H9 (cell line): ENCODE data around the gene MRC2. TPM values are rescaled to one million over a fixed set of nuclear protein-coding genes. Genes with fewer than 3 reads are reported as not detected.

Experiments
- DNase-seq: peaks from one replicate; pipeline ENCODE4 v3.0.0-alpha.2; 2017
- H2AFZ ChIP-seq: one replicate; pipeline ENCODE4 v1.6.1; 2013; ENCODE audit warnings: mild to moderate bottlenecking, low read length, control low read depth, moderate library complexity
- H2AK5ac ChIP-seq: 2 replicates; pipeline ENCODE4 v1.6.1; 2013; ENCODE audit warnings: low read length, control low read depth, mixed read lengths; ENCODE audit not compliant: insufficient read length
- H2BK120ac ChIP-seq: one replicate; pipeline ENCODE4 v1.6.1; 2013; ENCODE audit warnings: low read depth, mild to moderate bottlenecking, low read length, control low read depth, inconsistent platforms; ENCODE audit not compliant: poor library complexity, severe bottlenecking
- H2BK12ac ChIP-seq: 2 replicates; pipeline ENCODE4 v1.6.1; 2013; ENCODE audit warnings: low read length, control low read depth, mixed read lengths, low read depth; ENCODE audit not compliant: insufficient read length
- H2BK15ac ChIP-seq: 2 replicates; pipeline ENCODE4 v1.6.1; 2013; ENCODE audit warnings: low read depth, low read length, control low read depth
- H2BK20ac ChIP-seq: one replicate; pipeline ENCODE4 v1.6.1; 2013; ENCODE audit warnings: low read depth, mild to moderate bottlenecking, low read length, control low read depth, inconsistent platforms; ENCODE audit not compliant: poor library complexity, severe bottlenecking
- H2BK5ac ChIP-seq: 2 replicates; pipeline ENCODE4 v1.6.1; 2013; ENCODE audit warnings: low read length, control low read depth, mixed read lengths; ENCODE audit not compliant: insufficient read length
- H3K14ac ChIP-seq: 2 replicates; pipeline ENCODE4 v1.6.1; 2013; ENCODE audit warnings: low read length, control low read depth; ENCODE audit not compliant: insufficient read depth
- H3K18ac ChIP-seq: 2 replicates; pipeline ENCODE4 v1.6.1; 2013; ENCODE audit warnings: low read depth, mild to moderate bottlenecking, mixed read lengths, low read length, control low read depth; ENCODE audit not compliant: insufficient read length
- H3K23ac ChIP-seq: 2 replicates; pipeline ENCODE4 v1.6.1; 2013; ENCODE audit warnings: low read length, control low read depth, mixed read lengths, low read depth; ENCODE audit not compliant: insufficient read length
- H3K23me2 ChIP-seq: 2 replicates; pipeline ENCODE4 v1.6.1; 2013; ENCODE audit warnings: low read depth, mild to moderate bottlenecking, mixed read lengths, low read length, control low read depth; ENCODE audit not compliant: insufficient read length, poor library complexity, severe bottlenecking
- H3K27ac ChIP-seq: 2 replicates; pipeline ENCODE4 v1.5.1; 2013; ENCODE audit warnings: low read length, control low read depth, mixed read lengths, low read depth; ENCODE audit not compliant: insufficient read length
- H3K27me3 ChIP-seq: 2 replicates; pipeline ENCODE4 v1.6.1; 2013; ENCODE audit warnings: low read length, control low read depth, inconsistent platforms; ENCODE audit not compliant: insufficient read depth
- H3K4ac ChIP-seq: 2 replicates; pipeline ENCODE4 v1.6.1; 2013; ENCODE audit warnings: low read depth, mild to moderate bottlenecking, control low read depth, inconsistent platforms, low read length, moderate library complexity
- H3K4me1 ChIP-seq: 2 replicates; pipeline ENCODE4 v1.6.1; 2013; ENCODE audit warnings: low read length, control low read depth, inconsistent platforms; ENCODE audit not compliant: insufficient read depth
- H3K4me2 ChIP-seq: 2 replicates; pipeline ENCODE4 v1.6.1; 2013; ENCODE audit warnings: low read length, control low read depth, mixed read lengths; ENCODE audit not compliant: insufficient read length, insufficient read depth
- H3K56ac ChIP-seq: 2 replicates; pipeline ENCODE4 v1.6.1; 2013; ENCODE audit warnings: low read depth, mild to moderate bottlenecking, mixed read lengths, low read length, control low read depth; ENCODE audit not compliant: insufficient read length
- H3K79me1 ChIP-seq: 2 replicates; pipeline ENCODE4 v1.6.1; 2013; ENCODE audit warnings: low read depth, mild to moderate bottlenecking, moderate library complexity, low read length, control low read depth, inconsistent platforms; ENCODE audit not compliant: insufficient read depth, poor library complexity, severe bottlenecking
- H3K79me2 ChIP-seq: 2 replicates; pipeline ENCODE4 v1.6.1; 2013; ENCODE audit warnings: low read length, control low read depth, inconsistent platforms; ENCODE audit not compliant: insufficient read depth
- H3K9ac ChIP-seq: 2 replicates; pipeline ENCODE4 v1.6.1; 2013; ENCODE audit warnings: low read length, control low read depth, mixed read lengths; ENCODE audit not compliant: insufficient read length; ENCODE audit errors: extremely low read depth
- H3K9me3 ChIP-seq: one replicate; pipeline ENCODE4 v1.6.1; 2013; ENCODE audit warnings: low read depth, low read length, inconsistent platforms; ENCODE audit not compliant: control insufficient read depth
- H3T11ph ChIP-seq: one replicate; pipeline ENCODE4 v1.6.1; 2013; ENCODE audit warnings: mild to moderate bottlenecking, low read length, control low read depth, inconsistent platforms
- H4K20me1 ChIP-seq: one replicate; pipeline ENCODE4 v1.6.1; 2013; ENCODE audit not compliant: control insufficient read depth, insufficient read length, insufficient read depth
- H4K5ac ChIP-seq: 2 replicates; pipeline ENCODE4 v1.6.1; 2013; ENCODE audit warnings: low read depth, mild to moderate bottlenecking, mixed read lengths, low read length, control low read depth; ENCODE audit not compliant: insufficient read length
- H4K8ac ChIP-seq: replicated peaks from 2 replicates; pipeline ENCODE4 v1.6.1; 2013; ENCODE audit warnings: low read length, control low read depth, mixed read lengths, low read depth; ENCODE audit not compliant: insufficient read length
- H4K91ac ChIP-seq: 2 replicates; pipeline ENCODE4 v1.6.1; 2013; ENCODE audit warnings: low read depth, mild to moderate bottlenecking, moderate library complexity, mixed read lengths, low read length, control low read depth; ENCODE audit not compliant: insufficient read length
- H3K27ac Mint-ChIP-seq, 3 experiments: 2 replicates in 2 of 3; 3 replicates in 1 of 3; pipeline ENCODE4 v1.8.0; 2020 to 2021; ENCODE audit warnings: mixed read lengths in 3 of 3, mild to moderate bottlenecking in 1 of 3, moderate library complexity in 1 of 3
- H3K27me3 Mint-ChIP-seq: 2 replicates; pipeline ENCODE4 v1.8.0; 2021; ENCODE audit warnings: low read depth, mild to moderate bottlenecking, moderate library complexity, mixed read lengths
- H3K36me3 Mint-ChIP-seq, 3 experiments: 2 replicates in 2 of 3; 3 replicates in 1 of 3; pipeline ENCODE4 v1.8.0; 2020 to 2021; ENCODE audit warnings: low read depth in 3 of 3, mixed read lengths in 3 of 3; ENCODE audit not compliant: insufficient read depth in 1 of 3
- H3K4me1 Mint-ChIP-seq, 2 experiments: 2 replicates each; pipeline ENCODE4 v1.8.0; 2020; ENCODE audit warnings: mixed read lengths in 2 of 2
- H3K4me3 Mint-ChIP-seq, 2 experiments: 2 replicates in 1 of 2; 3 replicates in 1 of 2; pipeline ENCODE4 v1.8.0; 2020 to 2021; ENCODE audit warnings: mild to moderate bottlenecking in 2 of 2, mixed read lengths in 2 of 2, moderate library complexity in 1 of 2
- H3K9me3 Mint-ChIP-seq, 2 experiments: 2 replicates in 1 of 2; 3 replicates in 1 of 2; pipeline ENCODE4 v1.8.0; 2020; ENCODE audit warnings: mild to moderate bottlenecking in 2 of 2, mixed read lengths in 2 of 2, moderate library complexity in 1 of 2
- CTCF ChIP-seq: fragments of 200-600 bp; sonication (generic); conservative IDR thresholded peaks from 3 replicates; pipeline ENCODE4 v1.8.0; 2021; ENCODE audit warnings: antibody characterized with exemption, mild to moderate bottlenecking
- WGBS: extraction: QIAGEN DNeasy Blood & Tissue Kit; methylation state at CpG from one replicate; pipeline ENCODE4 v1.1.7; 2013; ENCODE audit warnings: missing lambda C conversion rate, low lambda C conversion rate, mixed read lengths; ENCODE audit not compliant: insufficient read length; ENCODE audit errors: extremely low coverage; 5-methylcytosine and 5-hydroxymethylcytosine counted together
- total RNA-seq: library from RNA; stranded (reverse); gene quantifications from 2 replicates; pipeline ENCODE4 v1.2.1, GENCODE V29; 2021

The MRC2 gene
- total RNA-seq, 1 experiment from 2014 or later: 18.7 TPM

- H3K9ac ChIP-seq: no peak overlapping the region
- H3K4me3 Mint-ChIP-seq: no peak overlapping the region
- no peak overlapping the region for H2AK5ac ChIP-seq
- H3K27ac ChIP-seq: no peak overlapping the region
- peaks cover 10% of the 10 kb centered on the region for H3K27me3 Mint-ChIP-seq
- no peak overlapping the region; a peak in 1 of 7 replicates for H3K27ac Mint-ChIP-seq
- DNase-seq: peak; percentile 25
- H3K9me3 Mint-ChIP-seq: peaks cover 3 to 10% of the 10 kb centered on the region in 2 experiments; a peak in 4 of 5 replicates
- H3K4ac ChIP-seq: no peak overlapping the region
- H2BK120ac ChIP-seq: no peak overlapping the region
- no peak overlapping the region for H3T11ph ChIP-seq
- H3K79me1 ChIP-seq: no peaks in the 10 kb centered on the region
- H2BK5ac ChIP-seq: no peak overlapping the region
- H3K18ac ChIP-seq: no peak overlapping the region
- H3K4me1 ChIP-seq: no peaks in the 10 kb centered on the region
- no peak overlapping the region for H4K8ac ChIP-seq
- H4K91ac ChIP-seq: no peak overlapping the region
- H2BK15ac ChIP-seq: no peak overlapping the region
- H2BK12ac ChIP-seq: no peak overlapping the region
- H3K79me2 ChIP-seq: no peaks in the 10 kb centered on the region
- H3K4me1 Mint-ChIP-seq: peaks cover 10 to 16% of the 10 kb centered on the region in 2 experiments
- H4K5ac ChIP-seq: no peak overlapping the region
- H3K56ac ChIP-seq: no peak overlapping the region
- WGBS: no CpG with 5 or more reads among the region's 8 CpGs
- no peak overlapping the region for H2BK20ac ChIP-seq
- no peak overlapping the region for H3K4me2 ChIP-seq
- no peaks in the 10 kb centered on the region for H3K23me2 ChIP-seq
- no peaks in the 10 kb centered on the region for H3K9me3 ChIP-seq
- no peak overlapping the region for H2AFZ ChIP-seq
- no peak overlapping the region for H3K23ac ChIP-seq
- H3K14ac ChIP-seq: no peak overlapping the region
- H3K27me3 ChIP-seq: no peaks in the 10 kb centered on the region
- no peaks in the 10 kb centered on the region for H4K20me1 ChIP-seq
- peaks cover 0 to 8% (median 7%) of the 10 kb centered on the region in 3 experiments; a peak in 5 of 7 replicates for H3K36me3 Mint-ChIP-seq
- no peak for TF ChIP-seq CTCF
Observed at GRCh38 chr17:62714016-62714777, 86.7 kb downstream of the MRC2 start.
